HL-60 (cell line): ENCODE data around the gene PCDHGA3.
A peak's percentile ranks its signal among the peaks of the same experiment; 100 is the strongest.

Source experiments
- DNase-seq, 2 experiments: peaks; one replicate each; pipeline ENCODE4 v3.0.0-alpha.2; 2010 to 2020; ENCODE audit warnings: low read depth in 1 of 2, low spot score in 1 of 2
- H3K27ac ChIP-seq: fragments of 250-450 bp; sonication (Bioruptor Pico); replicated peaks from 2 replicates; pipeline ENCODE4 v1.5.1; 2020; ENCODE audit warnings: mild to moderate bottlenecking, moderate library complexity
- H3K27me3 ChIP-seq: fragments of 250-450 bp; sonication (Bioruptor Pico); 2 replicates; pipeline ENCODE4 v1.5.1; 2021; ENCODE audit warnings: mild to moderate bottlenecking, moderate library complexity; ENCODE audit not compliant: insufficient read depth, poor library complexity, severe bottlenecking
- H3K4me3 ChIP-seq: replicated peaks from 2 replicates; pipeline ENCODE4 v1.5.1; 2011; ENCODE audit warnings: mild to moderate bottlenecking, control low read depth, low read length; ENCODE audit not compliant: insufficient read depth
- GABPA ChIP-seq: IDR thresholded peaks from 2 replicates; pipeline ENCODE4 v1.6.1; 2012; ENCODE audit warnings: low read depth
- POLR2AphosphoS5 ChIP-seq: IDR thresholded peaks from 2 replicates; pipeline ENCODE4 v1.6.1; 2012; ENCODE audit warnings: low read depth
- REST ChIP-seq: IDR thresholded peaks from 2 replicates; pipeline ENCODE4 v1.6.1; 2012; ENCODE audit warnings: low read depth; ENCODE audit not compliant: insufficient replicate concordance
- SPI1 ChIP-seq: IDR thresholded peaks from 2 replicates; pipeline ENCODE4 v1.6.1; 2012; ENCODE audit warnings: low read depth, mild to moderate bottlenecking, borderline replicate concordance
- TF ChIP-seq, protein P1 (sequence below): IDR thresholded peaks from one replicate; pipeline ENCODE4 v1.5.1; 2011; ENCODE audit warnings: low read length, control low read depth, inconsistent platforms; ENCODE audit not compliant: insufficient read depth

Gene PCDHGA3

DNA sequence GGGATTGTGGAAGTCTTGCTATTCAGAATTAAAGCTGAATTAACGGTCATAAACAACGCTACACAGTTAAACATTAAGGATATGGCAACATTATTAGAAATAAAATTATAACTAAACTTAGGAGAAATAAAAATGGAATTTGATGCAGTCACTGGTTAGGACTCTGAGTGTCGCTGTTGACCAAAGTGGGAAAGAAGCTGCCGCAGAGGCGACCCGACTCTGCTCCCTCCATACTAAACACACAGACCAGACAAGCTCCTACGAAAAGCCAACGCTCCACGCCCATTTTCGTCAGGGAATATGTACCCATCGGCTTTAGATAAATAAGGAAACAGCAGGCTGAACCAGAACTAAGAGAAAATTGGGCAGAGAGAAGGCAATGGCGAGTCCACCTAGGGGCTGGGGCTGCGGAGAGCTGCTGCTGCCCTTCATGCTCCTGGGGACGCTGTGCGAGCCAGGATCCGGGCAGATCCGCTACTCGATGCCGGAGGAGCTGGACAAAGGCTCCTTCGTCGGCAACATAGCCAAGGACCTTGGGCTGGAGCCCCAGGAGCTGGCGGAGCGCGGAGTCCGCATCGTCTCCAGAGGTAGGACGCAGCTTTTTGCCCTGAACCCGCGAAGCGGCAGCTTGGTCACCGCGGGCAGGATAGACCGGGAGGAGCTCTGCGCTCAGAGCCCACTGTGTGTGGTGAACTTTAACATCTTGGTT lies 20.5 kb downstream of the PCDHGA3 start, which contains the start of gene PCDHGA5:
TSS of gene PCDHGA5 (plus strand) at position 211 of the 709 bp plus-strand sequence. CDS start at position 380, 169 bp downstream.
- DNase-seq, result no peak
- Histone ChIP-seq H3K27me3 (no peaks in the 10 kb centered on the region), H3K4me3 (peak within 1 kb of the TSS; percentile 16), H3K27ac (no peak within 1 kb of the TSS)
- TF ChIP-seq SPI1, result no peak
- no peak for TF ChIP-seq GABPA
- no peak for TF ChIP-seq REST
- TF ChIP-seq, protein P1, sequence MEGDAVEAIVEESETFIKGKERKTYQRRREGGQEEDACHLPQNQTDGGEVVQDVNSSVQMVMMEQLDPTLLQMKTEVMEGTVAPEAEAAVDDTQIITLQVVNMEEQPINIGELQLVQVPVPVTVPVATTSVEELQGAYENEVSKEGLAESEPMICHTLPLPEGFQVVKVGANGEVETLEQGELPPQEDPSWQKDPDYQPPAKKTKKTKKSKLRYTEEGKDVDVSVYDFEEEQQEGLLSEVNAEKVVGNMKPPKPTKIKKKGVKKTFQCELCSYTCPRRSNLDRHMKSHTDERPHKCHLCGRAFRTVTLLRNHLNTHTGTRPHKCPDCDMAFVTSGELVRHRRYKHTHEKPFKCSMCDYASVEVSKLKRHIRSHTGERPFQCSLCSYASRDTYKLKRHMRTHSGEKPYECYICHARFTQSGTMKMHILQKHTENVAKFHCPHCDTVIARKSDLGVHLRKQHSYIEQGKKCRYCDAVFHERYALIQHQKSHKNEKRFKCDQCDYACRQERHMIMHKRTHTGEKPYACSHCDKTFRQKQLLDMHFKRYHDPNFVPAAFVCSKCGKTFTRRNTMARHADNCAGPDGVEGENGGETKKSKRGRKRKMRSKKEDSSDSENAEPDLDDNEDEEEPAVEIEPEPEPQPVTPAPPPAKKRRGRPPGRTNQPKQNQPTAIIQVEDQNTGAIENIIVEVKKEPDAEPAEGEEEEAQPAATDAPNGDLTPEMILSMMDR, result no peak
- TF ChIP-seq POLR2AphosphoS5, result no peak

DNA sequence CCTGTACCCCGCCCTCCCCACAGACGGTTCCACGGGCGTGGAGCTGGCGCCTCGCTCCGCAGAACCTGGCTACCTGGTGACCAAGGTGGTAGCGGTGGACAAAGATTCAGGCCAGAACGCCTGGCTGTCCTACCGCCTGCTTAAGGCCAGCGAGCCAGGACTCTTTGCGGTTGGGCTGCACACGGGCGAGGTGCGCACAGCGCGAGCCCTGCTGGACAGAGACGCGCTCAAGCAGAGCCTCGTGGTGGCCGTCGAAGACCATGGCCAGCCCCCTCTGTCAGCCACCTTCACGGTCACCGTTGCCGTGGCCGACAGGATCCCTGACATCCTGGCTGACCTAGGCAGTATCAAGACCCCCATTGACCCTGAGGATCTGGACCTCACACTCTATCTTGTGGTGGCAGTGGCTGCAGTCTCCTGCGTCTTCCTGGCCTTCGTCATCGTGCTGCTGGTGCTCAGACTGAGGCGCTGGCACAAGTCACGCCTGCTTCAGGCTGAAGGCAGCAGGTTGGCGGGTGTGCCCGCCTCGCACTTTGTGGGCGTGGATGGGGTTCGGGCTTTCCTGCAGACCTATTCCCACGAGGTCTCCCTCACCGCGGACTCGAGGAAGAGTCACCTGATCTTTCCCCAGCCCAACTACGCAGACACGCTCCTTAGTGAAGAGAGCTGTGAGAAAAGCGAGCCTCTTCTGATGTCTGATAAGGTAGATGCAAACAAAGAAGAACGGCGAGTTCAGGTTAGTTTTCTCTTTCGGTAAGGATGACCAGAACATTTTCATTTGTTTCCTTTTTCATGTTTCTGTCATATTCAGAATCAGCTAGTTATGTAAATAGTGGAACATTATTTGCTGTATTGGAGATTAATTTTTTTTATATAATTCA lies 22.6 kb downstream of the PCDHGA3 start:
- no peak for DNase-seq
- Histone ChIP-seq H3K27me3 (no peaks in the 10 kb centered on the region), H3K27ac (no peak overlapping the region), H3K4me3 (no peak overlapping the region)
- no peak for TF ChIP-seq REST
- no peak for TF ChIP-seq POLR2AphosphoS5
- TF ChIP-seq, protein P1, result no peak
- no peak for TF ChIP-seq GABPA
- no peak for TF ChIP-seq SPI1

- Histone ChIP-seq H3K4me3 (peak within 1 kb of the TSS; percentile 56), H3K27ac (no peak within 1 kb of the TSS)
- peak; percentile 55 to 81 for DNase-seq
Observed at GRCh38 chr5:141369994-141370848, 26.6 kb downstream of the PCDHGA3 start, which contains the start of gene PCDHGB3. PCDHGB3 (plus strand) TSS chr5:141370242; CDS start chr5:141370395, 153 bp downstream.

More at GRCh38 chr5:141369994-141370848, 26.6 kb downstream of the PCDHGA3 start, which contains the start of gene PCDHGB3:
- TF ChIP-seq, protein P1, result peak; percentile 70
- TF ChIP-seq POLR2AphosphoS5 (no peak), SPI1 (no peak), REST (peak; percentile 27), GABPA (no peak)
- no peaks in the 10 kb centered on the region for H3K27me3 ChIP-seq
